Transverse colon (tissue), 4 donors: ENCODE results near the gene SYNE2.

Experiments
- CTCF ChIP-seq, 5 experiments: fragments of 200-600 bp in 3 of 5; fragments of 450-650 bp in 2 of 5; sonication (generic) in 3 of 5; IDR thresholded peaks; 1 replicate in 2 of 5; 2 replicates in 3 of 5; pipeline ENCODE4 v1.5.1; 2016 to 2017; ENCODE audit warnings: antibody characterized with exemption in 5 of 5, inconsistent platforms in 3 of 5, mild to moderate bottlenecking in 2 of 5, moderate library complexity in 1 of 5
- EP300 ChIP-seq: sonication (generic); formaldehyde crosslinking; IDR thresholded peaks from one replicate; pipeline ENCODE4 v1.6.1; 2017; ENCODE audit warnings: antibody characterized with exemption, low read depth
- POLR2A ChIP-seq: fragments of 450-650 bp; IDR thresholded peaks from one replicate; pipeline ENCODE4 v1.6.1; 2016; ENCODE audit warnings: antibody characterized with exemption, mild to moderate bottlenecking, moderate library complexity
- POLR2AphosphoS5 ChIP-seq, 3 donors: sonication (generic); formaldehyde crosslinking; IDR thresholded peaks; one replicate each; pipeline ENCODE4 v1.6.1; 2016; ENCODE audit warnings: antibody characterized with exemption in 3 of 3

- no peak for TF ChIP-seq POLR2A
- TF ChIP-seq CTCF (IDR thresholded peaks at IDR 0.05), result no peak
- no peak for TF ChIP-seq POLR2AphosphoS5 (IDR thresholded peaks at IDR 0.05)
- no peak for TF ChIP-seq EP300
These were observed 262.6 kb downstream of the SYNE2 start for GRCh38 chr14:64115401-64115800.
